Thyroid gland (tissue), 4 donors: ENCODE data around the gene ATAD1. TPM values are rescaled to one million over a fixed set of nuclear protein-coding genes. Genes with fewer than 3 reads are reported as not detected.

Experiments
- DNase-seq, 2 donors: peaks; one replicate each; pipeline ENCODE4 v3.0.0-alpha.2; 2019
- H3K27ac ChIP-seq, 3 donors: fragments of 200-600 bp; sonication (generic); 1 replicate in 2 of 3; 2 replicates in 1 of 3; pipeline ENCODE4 v1.5.1; 2016 to 2019; ENCODE audit warnings: mild to moderate bottlenecking in 1 of 3, moderate library complexity in 1 of 3
- H3K27me3 ChIP-seq: fragments of 200-600 bp; sonication (generic); one replicate; pipeline ENCODE4 v1.5.1; 2019
- H3K36me3 ChIP-seq, 2 donors: fragments of 200-600 bp; sonication (generic); one replicate each; pipeline ENCODE4 v1.5.1; 2016 to 2019
- H3K4me1 ChIP-seq, 2 donors: fragments of 200-600 bp; sonication (generic); one replicate each; pipeline ENCODE4 v1.5.1; 2017 to 2019
- H3K4me3 ChIP-seq, 3 donors: fragments of 200-600 bp; sonication (generic); replicated peaks in 1 of 3; 1 replicate in 2 of 3; 2 replicates in 1 of 3; pipeline ENCODE4 v1.5.1; 2016; ENCODE audit warnings: mild to moderate bottlenecking in 1 of 3
- H3K9me3 ChIP-seq: fragments of 200-600 bp; sonication (generic); one replicate; pipeline ENCODE4 v1.5.1; 2017
- POLR2A ChIP-seq, 2 donors: fragments of 450-650 bp; IDR thresholded peaks; one replicate each; pipeline ENCODE4 v1.6.1; 2017; ENCODE audit warnings: antibody characterized with exemption in 2 of 2, mild to moderate bottlenecking in 2 of 2, moderate library complexity in 1 of 2
- WGBS, 2 donors: methylation state at CpG; one replicate each; pipeline ENCODE4 v1.1.5; 2017; 5-methylcytosine and 5-hydroxymethylcytosine counted together
- intact Hi-C: fragments of 100-400 bp; cut with DNase I; formaldehyde crosslinking; loops from one replicate; pipeline ENCODE4 v1.15.1; 2023
- total RNA-seq, 4 donors: library from RNA; depleted of rRNA; stranded (reverse); fragments of >200 nt; gene quantifications; one replicate each; pipeline ENCODE4 v1.2.3, GENCODE V29; 2016
- TF ChIP-seq, protein P1 (sequence below), 6 experiments: fragments of 200-600 bp in 3 of 6; fragments of 450-650 bp in 3 of 6; sonication (generic) in 3 of 6; IDR thresholded peaks; one replicate each; pipeline ENCODE4 v1.5.1; 2016 to 2019; ENCODE audit warnings: antibody characterized with exemption in 6 of 6, mild to moderate bottlenecking in 2 of 6, inconsistent platforms in 1 of 6, moderate library complexity in 1 of 6

Gene ATAD1
- total RNA-seq, 4 donors from 2014 or later = 40.3 to 72.1 (median 53.7) TPM

DNA sequence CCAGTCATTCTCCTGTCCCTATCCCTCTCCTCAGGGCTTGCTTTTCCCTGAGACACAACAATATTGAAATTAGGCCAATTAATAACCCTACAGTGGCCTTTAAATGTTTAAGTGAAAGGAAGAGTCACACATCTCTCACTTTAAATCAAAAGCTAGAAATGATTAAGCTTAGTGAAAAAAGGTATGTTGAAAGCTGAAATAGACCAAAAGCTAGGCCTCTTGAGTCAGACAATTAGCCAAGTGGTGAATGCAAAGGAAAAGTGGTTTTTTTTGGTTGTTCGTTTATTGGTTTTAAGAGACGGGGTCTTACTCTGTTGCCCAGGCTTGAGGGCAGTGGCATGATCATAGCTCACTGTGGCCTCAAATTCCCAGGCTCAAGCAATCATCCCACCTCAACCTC is 9.7 kb upstream of the ATAD1 start:
- H3K4me1 ChIP-seq = no peaks in the 10 kb centered on the region
- no peak for DNase-seq
- no peak for TF ChIP-seq POLR2A (IDR thresholded peaks at IDR 0.05)
- TF ChIP-seq, protein P1, sequence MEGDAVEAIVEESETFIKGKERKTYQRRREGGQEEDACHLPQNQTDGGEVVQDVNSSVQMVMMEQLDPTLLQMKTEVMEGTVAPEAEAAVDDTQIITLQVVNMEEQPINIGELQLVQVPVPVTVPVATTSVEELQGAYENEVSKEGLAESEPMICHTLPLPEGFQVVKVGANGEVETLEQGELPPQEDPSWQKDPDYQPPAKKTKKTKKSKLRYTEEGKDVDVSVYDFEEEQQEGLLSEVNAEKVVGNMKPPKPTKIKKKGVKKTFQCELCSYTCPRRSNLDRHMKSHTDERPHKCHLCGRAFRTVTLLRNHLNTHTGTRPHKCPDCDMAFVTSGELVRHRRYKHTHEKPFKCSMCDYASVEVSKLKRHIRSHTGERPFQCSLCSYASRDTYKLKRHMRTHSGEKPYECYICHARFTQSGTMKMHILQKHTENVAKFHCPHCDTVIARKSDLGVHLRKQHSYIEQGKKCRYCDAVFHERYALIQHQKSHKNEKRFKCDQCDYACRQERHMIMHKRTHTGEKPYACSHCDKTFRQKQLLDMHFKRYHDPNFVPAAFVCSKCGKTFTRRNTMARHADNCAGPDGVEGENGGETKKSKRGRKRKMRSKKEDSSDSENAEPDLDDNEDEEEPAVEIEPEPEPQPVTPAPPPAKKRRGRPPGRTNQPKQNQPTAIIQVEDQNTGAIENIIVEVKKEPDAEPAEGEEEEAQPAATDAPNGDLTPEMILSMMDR (IDR thresholded peaks at IDR 0.05) = no peak

DNA sequence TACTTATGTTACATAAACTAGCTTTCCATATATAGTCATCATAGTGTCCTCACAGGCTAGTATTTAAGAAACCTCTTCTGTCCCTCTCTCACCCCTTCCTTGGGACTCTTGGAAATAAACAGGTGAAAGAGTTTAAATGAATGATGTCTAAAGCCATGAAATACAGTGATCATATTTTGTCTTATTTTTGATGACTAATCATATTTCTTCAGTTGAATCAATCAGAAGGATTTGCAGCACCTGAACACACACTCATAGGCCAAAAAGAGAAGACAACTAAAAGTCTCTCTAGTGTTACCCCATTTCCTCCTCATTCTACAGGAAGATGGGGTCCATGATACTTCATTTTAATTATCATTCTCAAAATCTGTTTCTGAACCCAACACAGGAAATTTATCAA is 8.6 kb upstream of the ATAD1 start:
- no peak for TF ChIP-seq POLR2A (IDR thresholded peaks at IDR 0.05)
- TF ChIP-seq, protein P1 (IDR thresholded peaks at IDR 0.05) = no peak
- no peak for DNase-seq
- intact Hi-C loops = no loop called here
- Histone ChIP-seq H3K27me3 (no peaks in the 10 kb centered on the region), H3K4me1 (no peaks in the 10 kb centered on the region), H3K9me3 (no peaks in the 10 kb centered on the region), H3K36me3 (no peaks in the 10 kb centered on the region), H3K4me3 (no peak overlapping the region), H3K27ac (no peak overlapping the region)

More for the DNA sequence above, 9.7 kb upstream of the ATAD1 start:
- intact Hi-C loops = no loop called here
- H3K4me3 ChIP-seq = no peak overlapping the region
- H3K27me3 ChIP-seq = no peaks in the 10 kb centered on the region
- no peaks in the 10 kb centered on the region for H3K9me3 ChIP-seq
- H3K27ac ChIP-seq = no peak overlapping the region
- no peaks in the 10 kb centered on the region for H3K36me3 ChIP-seq
- 87 to 93% methylated on average over 2 of the region's 2 CpGs for WGBS, 2 donors

DNA sequence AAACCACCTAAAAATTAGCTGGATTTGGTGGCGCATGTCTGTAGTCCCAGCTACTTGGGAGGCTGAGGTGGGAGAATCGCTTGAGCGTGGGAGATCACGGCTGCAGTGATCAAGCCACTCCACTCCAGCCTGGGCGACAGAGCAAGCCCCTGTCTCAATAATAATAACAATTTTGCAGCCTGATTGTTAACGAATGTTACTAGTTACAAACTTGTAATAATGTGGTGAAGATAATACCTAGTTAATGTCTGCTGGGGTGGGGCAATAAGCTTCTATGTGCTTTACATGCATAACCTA is 1.2 kb upstream of the ATAD1 start:
- no peak for TF ChIP-seq POLR2A (IDR thresholded peaks at IDR 0.05)
- TF ChIP-seq, protein P1 (IDR thresholded peaks at IDR 0.05) = no peak
- no peak for DNase-seq
- Histone ChIP-seq H3K4me3 (no peak overlapping the region), H3K9me3 (no peaks in the 10 kb centered on the region), H3K27ac (no peak overlapping the region), H3K36me3 (no peaks in the 10 kb centered on the region), H3K4me1 (peaks cover 0 to 13% of the 10 kb centered on the region in 2 donors), H3K27me3 (no peaks in the 10 kb centered on the region)
- intact Hi-C loops = no loop called here
- WGBS, 2 donors = 79 to 81% methylated on average over 6 of the region's 6 CpGs

DNA sequence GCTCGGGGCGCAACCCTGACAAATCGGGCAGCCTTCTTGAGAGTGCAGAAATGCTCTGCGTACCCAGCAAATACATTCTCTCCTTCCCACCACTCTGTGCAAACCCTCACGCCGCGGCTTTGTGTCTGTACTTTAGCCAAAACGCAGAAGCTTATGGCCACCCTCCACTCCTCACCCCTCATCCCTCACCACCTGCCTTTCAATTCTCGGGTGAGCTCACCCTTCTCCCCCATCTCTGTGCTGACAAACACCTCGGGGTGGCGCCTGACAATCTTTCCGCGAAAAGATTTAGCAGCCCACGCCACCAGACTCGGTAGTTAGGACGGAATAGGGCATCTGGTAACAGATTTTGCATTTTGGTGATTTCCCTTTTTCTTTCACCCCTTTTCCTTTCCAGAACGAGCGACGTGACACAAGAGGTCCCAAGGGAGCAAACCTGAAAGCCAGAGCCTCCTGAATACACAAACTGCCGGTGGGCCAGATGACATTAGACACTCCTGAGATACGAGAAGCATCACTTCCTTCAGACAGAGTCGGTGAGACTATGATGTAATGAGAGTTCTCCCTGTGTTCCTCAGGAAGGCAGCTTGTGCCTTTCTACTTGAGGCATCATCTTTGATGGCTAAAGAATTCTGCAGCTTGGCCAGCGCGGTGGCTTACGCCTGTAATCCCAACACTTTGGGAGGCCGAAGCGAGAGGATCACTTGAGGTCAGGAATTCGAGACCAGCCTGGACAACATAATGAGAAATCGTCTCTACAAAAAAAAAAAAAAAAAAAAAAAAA is 671 bp upstream of the ATAD1 start:
- Histone ChIP-seq H3K36me3 (no peaks in the 10 kb centered on the region), H3K27me3 (no peaks in the 10 kb centered on the region), H3K27ac (peak overlapping the region; percentile 12 to 85 (median 80)), H3K4me3 (peak overlapping the region; percentile 19 to 65 (median 64)), H3K4me1 (peaks cover 0 to 13% of the 10 kb centered on the region in 2 donors), H3K9me3 (no peaks in the 10 kb centered on the region)
- intact Hi-C loops = no loop called here
- DNase-seq = peak in 1 of 2 donors; percentile 37
- 17% methylated on average over 29 of the region's 29 CpGs for WGBS, 2 donors
- TF ChIP-seq, protein P1 (IDR thresholded peaks at IDR 0.05) = no peak
- TF ChIP-seq POLR2A (IDR thresholded peaks at IDR 0.05) = no peak

DNA sequence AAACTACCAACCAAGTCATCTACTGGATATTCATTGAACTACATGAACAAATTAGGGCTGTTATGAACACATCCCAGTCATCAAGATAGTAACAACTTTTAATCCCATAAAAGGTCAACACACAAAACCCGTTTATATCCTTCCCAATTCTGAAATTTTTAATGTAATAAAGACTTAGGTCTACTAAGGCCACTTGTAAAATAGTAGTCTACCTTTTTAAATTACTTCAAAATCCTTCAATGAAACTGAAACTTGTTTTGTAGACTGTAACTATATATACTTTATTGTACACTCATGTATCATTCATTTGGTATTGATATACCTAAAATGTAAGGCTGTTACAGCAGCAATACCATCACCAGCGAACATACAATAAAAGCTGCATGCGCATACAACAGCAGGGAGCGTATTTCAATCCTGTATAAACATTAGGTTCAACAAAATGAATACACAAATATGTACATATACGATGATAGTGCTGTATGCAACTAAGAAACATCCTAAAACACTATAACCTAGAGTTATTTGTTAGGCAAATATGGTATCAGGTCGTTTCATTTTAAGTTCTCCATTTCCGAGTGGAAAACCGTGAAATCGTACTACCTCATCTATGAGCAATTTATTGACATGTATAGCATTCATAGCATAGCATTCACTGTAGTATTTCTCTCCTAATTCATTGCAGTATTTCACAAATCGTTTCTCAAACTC is 973 bp downstream of the ATAD1 start:
- intact Hi-C loops = no loop called here
- Histone ChIP-seq H3K36me3 (no peaks in the 10 kb centered on the region), H3K4me1 (peaks cover 0 to 13% of the 10 kb centered on the region in 2 donors), H3K9me3 (no peaks in the 10 kb centered on the region), H3K27ac (peak overlapping the region; percentile 75 to 85 (median 80)), H3K27me3 (no peaks in the 10 kb centered on the region), H3K4me3 (peak overlapping the region; percentile 19 to 65 (median 64))
- TF ChIP-seq POLR2A (IDR thresholded peaks at IDR 0.05) = no peak
- TF ChIP-seq, protein P1 (IDR thresholded peaks at IDR 0.05) = no peak
- no peak for DNase-seq
- WGBS, 2 donors = 24 to 26% methylated on average over 10 of the region's 10 CpGs
